Right lobe of liver (tissue), 6 donors: ENCODE results near the gene LRMDA. TPM values are rescaled to one million over a fixed set of nuclear protein-coding genes. Genes with fewer than 3 reads are reported as not detected.
A peak's percentile ranks its signal among the peaks of the same experiment; 100 is the strongest.

Experiments used
- ATAC-seq, 4 donors: fragments of 200-7000 bp; cut with Tn5 transposase; one replicate each; pipeline ENCODE4 v1.9.1; 2020; ENCODE audit warnings: mild to moderate bottlenecking in 4 of 4, moderate library complexity in 4 of 4
- DNase-seq, 3 donors: peaks; one replicate each; pipeline ENCODE4 v3.0.0-alpha.2; 2020
- H3K27ac ChIP-seq, 3 donors: fragments of 200-600 bp; one replicate each; pipeline ENCODE4 v1.8.0; 2022
- H3K27me3 ChIP-seq, 2 donors: fragments of 200-600 bp; one replicate each; pipeline ENCODE4 v1.8.0; 2022
- H3K36me3 ChIP-seq, 4 donors: fragments of 200-600 bp; sonication (generic) in 1 of 4; one replicate each; pipeline versions ENCODE4 v1.5.1 to v1.8.0; 2017 to 2022; ENCODE audit warnings: control low read depth in 1 of 4
- H3K4me1 ChIP-seq, 4 donors: fragments of 200-600 bp; sonication (generic) in 1 of 4; one replicate each; pipeline versions ENCODE4 v1.5.1 to v1.8.0; 2017 to 2022; ENCODE audit warnings: control low read depth in 1 of 4
- H3K4me3 ChIP-seq, 3 donors: fragments of 200-600 bp; one replicate each; pipeline ENCODE4 v1.8.0; 2022
- H3K9me3 ChIP-seq, 4 donors: fragments of 200-600 bp; sonication (generic) in 1 of 4; one replicate each; pipeline versions ENCODE4 v1.5.1 to v1.8.0; 2017 to 2022; ENCODE audit warnings: control low read depth in 1 of 4
- POLR2A ChIP-seq: fragments of 450-650 bp; IDR thresholded peaks from one replicate; pipeline ENCODE4 v1.6.1; 2017; ENCODE audit warnings: antibody characterized with exemption, mild to moderate bottlenecking
- WGBS: methylation state at CpG from one replicate; pipeline ENCODE4 v1.1.6; 2018; ENCODE audit warnings: low coverage, low lambda C conversion rate; ENCODE audit not compliant: insufficient coverage; ENCODE audit errors: missing lambda C conversion rate; 5-methylcytosine and 5-hydroxymethylcytosine counted together
- intact Hi-C, 2 donors: fragments of 100-400 bp; cut with DNase I; formaldehyde crosslinking; loops; one replicate each; pipeline versions ENCODE4 v1.11.2 to v1.14.1; 2022
- total RNA-seq, 6 experiments: library from RNA; depleted of rRNA in 2 of 6; stranded (reverse); fragments of >200 nt in 2 of 6; fragmentation: NEBNext Ultra II Directional in 3 of 6; extraction: Animal tissue kit (Norgen Biotek cat#: 25700) in 3 of 6; gene quantifications; one replicate each; pipeline versions ENCODE4 v1.1.0 to v1.2.4, GENCODE V29; 2016 to 2023
- TF ChIP-seq, protein P1 (sequence below), 4 donors: fragments of 200-600 bp in 3 of 4; fragments of 450-650 bp in 1 of 4; IDR thresholded peaks; one replicate each; pipeline versions ENCODE4 v1.5.1 to v1.8.0; 2016 to 2022; ENCODE audit warnings: antibody characterized with exemption in 4 of 4, mild to moderate bottlenecking in 2 of 4
- donor health status: DM: no; HTN: yes; CAD: no.
- donor health status: DM: no; HTN: no; CAD: no.
- donor health status: DM: no; HTN: no; CAD: no.
- donor health status: DM: no; HTN: yes; CAD: no.
- donor health status: DM: no; HTN: yes; CAD: no.

LRMDA gene
- total RNA-seq, 6 experiments from 2014 or later: 9.9 to 19.9 (median 16.3) TPM

DNA sequence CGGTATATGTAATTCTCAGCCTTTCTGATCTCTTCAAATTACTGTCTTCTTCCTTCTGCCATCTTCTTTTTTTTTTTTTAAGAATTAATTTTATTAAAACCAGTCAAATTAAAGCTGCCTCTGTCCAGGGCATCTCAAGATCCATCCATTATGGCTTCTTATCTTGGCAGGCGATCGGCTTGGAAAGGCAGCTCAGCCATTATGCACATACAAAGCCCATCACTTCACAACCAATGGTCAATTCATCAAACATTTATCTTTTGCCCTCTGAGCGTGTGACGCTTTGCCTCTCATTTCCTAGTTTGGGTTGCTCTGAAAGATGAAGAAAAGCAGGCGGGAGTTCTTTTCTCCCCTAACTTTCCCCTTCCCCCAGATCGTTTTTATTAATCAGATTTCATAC is 591.6 kb downstream of the LRMDA start:
- no peak for DNase-seq
- intact Hi-C loops: no loop called here
- Histone ChIP-seq H3K4me3 (no peak overlapping the region), H3K36me3 (no peaks in the 10 kb centered on the region), H3K9me3 (no peaks in the 10 kb centered on the region), H3K4me1 (peaks cover 0 to 29% (median 9%) of the 10 kb centered on the region in 4 donors), H3K27me3 (no peaks in the 10 kb centered on the region), H3K27ac (no peak overlapping the region)
- 91% methylated on average over 7 of the region's 7 CpGs for WGBS
- TF ChIP-seq, protein P1, sequence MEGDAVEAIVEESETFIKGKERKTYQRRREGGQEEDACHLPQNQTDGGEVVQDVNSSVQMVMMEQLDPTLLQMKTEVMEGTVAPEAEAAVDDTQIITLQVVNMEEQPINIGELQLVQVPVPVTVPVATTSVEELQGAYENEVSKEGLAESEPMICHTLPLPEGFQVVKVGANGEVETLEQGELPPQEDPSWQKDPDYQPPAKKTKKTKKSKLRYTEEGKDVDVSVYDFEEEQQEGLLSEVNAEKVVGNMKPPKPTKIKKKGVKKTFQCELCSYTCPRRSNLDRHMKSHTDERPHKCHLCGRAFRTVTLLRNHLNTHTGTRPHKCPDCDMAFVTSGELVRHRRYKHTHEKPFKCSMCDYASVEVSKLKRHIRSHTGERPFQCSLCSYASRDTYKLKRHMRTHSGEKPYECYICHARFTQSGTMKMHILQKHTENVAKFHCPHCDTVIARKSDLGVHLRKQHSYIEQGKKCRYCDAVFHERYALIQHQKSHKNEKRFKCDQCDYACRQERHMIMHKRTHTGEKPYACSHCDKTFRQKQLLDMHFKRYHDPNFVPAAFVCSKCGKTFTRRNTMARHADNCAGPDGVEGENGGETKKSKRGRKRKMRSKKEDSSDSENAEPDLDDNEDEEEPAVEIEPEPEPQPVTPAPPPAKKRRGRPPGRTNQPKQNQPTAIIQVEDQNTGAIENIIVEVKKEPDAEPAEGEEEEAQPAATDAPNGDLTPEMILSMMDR (IDR thresholded peaks at IDR 0.05): no peak
- no peak for TF ChIP-seq POLR2A
- no peak for ATAC-seq

DNA sequence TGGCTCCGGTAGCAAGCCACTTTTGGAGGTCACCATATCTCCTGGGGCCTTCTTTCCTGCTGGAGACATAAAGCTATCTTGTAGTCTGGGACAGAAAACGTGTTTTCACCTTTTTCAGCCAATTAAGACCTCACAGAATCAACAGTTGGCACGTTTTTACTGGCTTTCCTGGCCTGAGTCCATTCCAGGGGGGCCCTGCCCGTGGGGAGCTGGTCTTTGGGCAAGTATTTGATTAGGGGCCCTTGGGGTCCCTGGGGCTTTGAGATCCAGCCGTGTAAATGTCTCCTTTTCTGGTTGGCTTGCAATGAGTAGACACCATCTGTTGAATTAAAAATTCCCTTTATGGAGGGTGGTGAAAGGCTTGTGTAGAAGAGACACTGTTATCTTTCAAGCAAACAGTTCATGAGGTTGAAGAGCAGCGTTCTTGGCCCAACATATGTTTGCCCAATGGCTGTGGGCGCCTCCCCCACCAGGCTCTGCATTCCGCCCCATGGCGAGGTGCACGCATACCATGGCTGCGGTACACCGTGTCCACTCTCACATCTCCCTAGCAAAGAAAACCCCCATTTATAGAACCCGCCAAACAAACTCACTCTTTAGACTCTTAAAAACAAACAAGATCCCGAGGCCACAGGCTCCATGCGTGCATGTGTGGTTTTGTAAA is 593.2 kb downstream of the LRMDA start:
- peaks cover 0 to 29% (median 9%) of the 10 kb centered on the region in 4 donors for H3K4me1 ChIP-seq
- no peak overlapping the region for H3K4me3 ChIP-seq
- no peaks in the 10 kb centered on the region for H3K27me3 ChIP-seq
- peak; percentile 83 to 91 (median 85) for DNase-seq
- TF ChIP-seq, protein P1 (IDR thresholded peaks at IDR 0.05): no peak
- no peak for TF ChIP-seq POLR2A
- ATAC-seq: peak; percentile 86 to 96 (median 95)
- 41% methylated on average over 15 of the region's 15 CpGs for WGBS
- no peaks in the 10 kb centered on the region for H3K36me3 ChIP-seq
- intact Hi-C loops: no loop called here
- no peaks in the 10 kb centered on the region for H3K9me3 ChIP-seq
- H3K27ac ChIP-seq: peak overlapping the region; percentile 46 to 70 (median 64)

DNA sequence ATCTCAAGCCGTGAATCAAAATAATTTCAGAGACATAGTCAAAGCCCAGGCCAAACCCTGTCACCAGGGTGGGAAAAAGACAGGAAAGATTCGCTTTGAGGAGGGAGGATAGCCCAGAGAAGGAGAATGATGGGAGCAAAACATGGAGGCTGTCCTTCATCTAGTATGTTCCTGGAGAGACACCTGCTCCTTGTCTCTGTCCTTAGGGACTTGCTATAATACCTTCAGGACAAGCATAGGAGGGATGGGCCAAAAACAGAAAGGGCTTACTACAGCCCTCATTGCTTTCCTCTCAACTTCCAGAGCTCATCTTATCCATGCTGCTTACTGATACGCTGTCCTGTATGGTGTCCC is 593.7 kb downstream of the LRMDA start:
- peak overlapping the region; percentile 46 to 63 (median 59) for H3K27ac ChIP-seq
- no peak for TF ChIP-seq POLR2A
- TF ChIP-seq, protein P1 (IDR thresholded peaks at IDR 0.05): no peak
- 50% methylated on average over 3 of the region's 3 CpGs for WGBS

DNA sequence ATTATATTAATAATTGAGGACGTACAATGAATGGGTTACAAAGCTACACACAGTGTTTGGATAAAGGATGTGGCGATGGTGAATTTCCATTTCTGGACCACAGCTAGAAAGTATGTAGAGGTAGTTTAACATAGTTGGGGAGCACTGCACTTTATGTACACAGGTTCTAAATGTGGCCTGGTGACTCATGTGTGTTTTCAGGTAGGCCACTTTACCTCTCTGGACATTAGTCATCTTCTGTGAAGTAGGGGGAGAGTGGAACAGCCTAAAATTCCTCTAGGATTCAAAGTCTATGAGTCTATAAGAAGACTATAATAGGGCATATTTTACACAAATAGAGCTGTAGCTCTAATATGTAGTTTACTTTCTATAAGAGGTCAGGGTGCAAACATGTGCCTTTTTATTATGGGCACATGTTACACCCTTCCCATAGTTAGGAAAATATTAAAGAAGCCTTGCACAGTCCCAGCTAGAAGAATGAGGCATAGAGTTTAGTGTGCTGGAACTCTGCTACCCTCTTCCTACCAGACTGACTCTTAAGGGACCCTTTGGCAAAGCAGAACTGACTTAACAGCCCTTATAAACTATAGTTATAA is 594.9 kb downstream of the LRMDA start:
- peak in 1 of 4 donors; percentile 78 for ATAC-seq
- TF ChIP-seq, protein P1 (IDR thresholded peaks at IDR 0.05): no peak
- TF ChIP-seq POLR2A: no peak
- 92% methylated on average over 2 of the region's 2 CpGs for WGBS

More for the DNA sequence above, 593.7 kb downstream of the LRMDA start:
- no peaks in the 10 kb centered on the region for H3K9me3 ChIP-seq
- ATAC-seq: peak; percentile 4 to 46 (median 22)
- H3K27me3 ChIP-seq: no peaks in the 10 kb centered on the region
- H3K4me1 ChIP-seq: peaks cover 0 to 29% (median 8%) of the 10 kb centered on the region in 4 donors
- DNase-seq: no peak
- intact Hi-C loops: no loop called here
- no peak overlapping the region for H3K4me3 ChIP-seq
- H3K36me3 ChIP-seq: no peaks in the 10 kb centered on the region

More for the DNA sequence above, 594.9 kb downstream of the LRMDA start:
- no peak for DNase-seq
- no peaks in the 10 kb centered on the region for H3K27me3 ChIP-seq
- no peaks in the 10 kb centered on the region for H3K9me3 ChIP-seq
- H3K4me3 ChIP-seq: no peak overlapping the region
- H3K4me1 ChIP-seq: peaks cover 0 to 29% (median 8%) of the 10 kb centered on the region in 4 donors
- intact Hi-C loops: no loop called here
- peak overlapping the region in 2 of 3 donors; percentile 23 to 37 for H3K27ac ChIP-seq
- H3K36me3 ChIP-seq: no peaks in the 10 kb centered on the region
